ENCODE data around the gene REXO5. TPM values are rescaled to one million over a fixed set of nuclear protein-coding genes. Genes with fewer than 3 reads are reported as not detected.
"Not testable (repeated sequence)": the region's sequence is repeated elsewhere in the genome, so short reads cannot be mapped to it uniquely, and the experiment has no call there.

The REXO5 gene
- total RNA-seq, 2 experiments from 2014 or later = 26.5 to 38.9 TPM

- no peaks in the 10 kb centered on the region for H3K9me2 ChIP-seq (ENCODE audit: insufficient read depth, low read length)
- H3K4me2 ChIP-seq (ENCODE audit: low read length) = no peak overlapping the region
- no peak for DNase-seq (ENCODE audit: low spot score)
- intact Hi-C loops (cut with micrococcal nuclease; ENCODE audit: unreplicated experiment) = no loop called here
- H4K20me1 ChIP-seq (ENCODE audit: insufficient read depth, low read length) = no peaks in the 10 kb centered on the region
- no peaks in the 10 kb centered on the region for H3K4me1 ChIP-seq (ENCODE audit: insufficient read depth, low read length, poor library complexity, severe bottlenecking)
- H3K79me2 ChIP-seq (ENCODE audit: insufficient read depth, low read depth, low read length) = no peaks in the 10 kb centered on the region
- H3K9me3 ChIP-seq (ENCODE audit: low read length) = no peaks in the 10 kb centered on the region
- ChIA-PET CTCF (ENCODE audit: unreplicated experiment) (no interaction called here), POLR2A (no interaction called here)
- peaks cover 14% of the 10 kb centered on the region for H3K36me3 ChIP-seq (ENCODE audit: insufficient read depth, low read length)
- TF ChIP-seq CTCF (conservative IDR thresholded peaks at IDR 0.05; ENCODE audit: low read length) = no peak
- no peak overlapping the region for H3K4me3 ChIP-seq (ENCODE audit: low read depth, low read length, poor library complexity, severe bottlenecking)
- H3K27ac ChIP-seq (ENCODE audit: low read depth, low read length, poor library complexity, severe bottlenecking) = no peak overlapping the region
- H2AFZ ChIP-seq (ENCODE audit: low read length) = no peak overlapping the region
- no TSS peak for BruUV-seq (replicated peaks)
These were observed 52.9 kb downstream of the REXO5 start for GRCh38 chr16:20859229-20859628.

- Histone ChIP-seq H3K9me2 (ENCODE audit: insufficient read depth, low read length) (no peaks in the 10 kb centered on the region), H4K20me1 (ENCODE audit: insufficient read depth, low read length) (no peaks in the 10 kb centered on the region), H3K4me3 (ENCODE audit: low read depth, low read length, poor library complexity, severe bottlenecking) (no peak overlapping the region), H3K4me1 (ENCODE audit: insufficient read depth, low read length, poor library complexity, severe bottlenecking) (no peaks in the 10 kb centered on the region), H2AFZ (ENCODE audit: low read length) (no peak overlapping the region), H3K79me2 (ENCODE audit: insufficient read depth, low read depth, low read length) (no peaks in the 10 kb centered on the region), H3K9me3 (ENCODE audit: low read length) (no peaks in the 10 kb centered on the region), H3K4me2 (ENCODE audit: low read length) (no peak overlapping the region), H3K36me3 (ENCODE audit: insufficient read depth, low read length) (peaks cover 12% of the 10 kb centered on the region; the same call in 1 of the 2 replicates), H3K27ac (ENCODE audit: low read depth, low read length, poor library complexity, severe bottlenecking) (no peak overlapping the region)
- intact Hi-C loops (cut with micrococcal nuclease; ENCODE audit: unreplicated experiment) = no loop called here
- CTCF ChIA-PET (ENCODE audit: unreplicated experiment) = no interaction called here
- DNase-seq (ENCODE audit: low spot score) = no peak
- POLR2A ChIA-PET = no interaction called here
- TF ChIP-seq CTCF (conservative IDR thresholded peaks at IDR 0.05; ENCODE audit: low read length) = no peak
- TF ChIP-seq EZH2phosphoT487 (IDR thresholded peaks at IDR 0.05; ENCODE audit: borderline replicate concordance, low read depth, low read length) = no peak
- no TSS peak for BruUV-seq (replicated peaks)
These were observed 53.4 kb downstream of the REXO5 start for GRCh38 chr16:20859699-20860098.

- ChIA-PET POLR2A (no interaction called here), CTCF (ENCODE audit: unreplicated experiment) (no interaction called here)
- no peak overlapping the region for H2AFZ ChIP-seq (ENCODE audit: low read length)
- no peaks in the 10 kb centered on the region for H3K79me2 ChIP-seq (ENCODE audit: insufficient read depth, low read depth, low read length)
- H3K9me3 ChIP-seq (ENCODE audit: low read length) = no peaks in the 10 kb centered on the region
- intact Hi-C loops (cut with micrococcal nuclease; ENCODE audit: unreplicated experiment) = no loop called here
- peaks cover 12% of the 10 kb centered on the region; the same call in 1 of the 2 replicates for H3K36me3 ChIP-seq (ENCODE audit: insufficient read depth, low read length)
- H3K9me2 ChIP-seq (ENCODE audit: insufficient read depth, low read length) = no peaks in the 10 kb centered on the region
- no peaks in the 10 kb centered on the region for H4K20me1 ChIP-seq (ENCODE audit: insufficient read depth, low read length)
- no peak for DNase-seq (ENCODE audit: low spot score)
- H3K27ac ChIP-seq (ENCODE audit: low read depth, low read length, poor library complexity, severe bottlenecking) = no peak overlapping the region
- TF ChIP-seq EZH2phosphoT487 (IDR thresholded peaks at IDR 0.05; ENCODE audit: borderline replicate concordance, low read depth, low read length) (no peak), CTCF (conservative IDR thresholded peaks at IDR 0.05; ENCODE audit: low read length) (no peak)
- H3K4me2 ChIP-seq (ENCODE audit: low read length) = no peak overlapping the region
- no peaks in the 10 kb centered on the region for H3K4me1 ChIP-seq (ENCODE audit: insufficient read depth, low read length, poor library complexity, severe bottlenecking)
- H3K4me3 ChIP-seq (ENCODE audit: low read depth, low read length, poor library complexity, severe bottlenecking) = no peak overlapping the region
- BruUV-seq (replicated peaks) = no TSS peak
These were observed 54.0 kb downstream of the REXO5 start for GRCh38 chr16:20860361-20860760.

GRCh38 chr16:20860995-20861394, 54.7 kb downstream of the REXO5 start:
- intact Hi-C loops (cut with micrococcal nuclease; ENCODE audit: unreplicated experiment); H3K27ac ChIP-seq (ENCODE audit: low read depth, low read length, poor library complexity, severe bottlenecking); H3K79me2 ChIP-seq (ENCODE audit: insufficient read depth, low read depth, low read length); CTCF ChIA-PET (ENCODE audit: unreplicated experiment); H3K9me3 ChIP-seq (ENCODE audit: low read length); H3K4me2 ChIP-seq (ENCODE audit: low read length); H4K20me1 ChIP-seq (ENCODE audit: insufficient read depth, low read length); H2AFZ ChIP-seq (ENCODE audit: low read length); BruUV-seq (replicated peaks); H3K4me1 ChIP-seq (ENCODE audit: insufficient read depth, low read length, poor library complexity, severe bottlenecking); POLR2A ChIA-PET; H3K4me3 ChIP-seq (ENCODE audit: low read depth, low read length, poor library complexity, severe bottlenecking); H3K9me2 ChIP-seq (ENCODE audit: insufficient read depth, low read length); DNase-seq (ENCODE audit: low spot score): not testable (repeated sequence)
- peaks cover 12% of the 10 kb centered on the region; the same call in 1 of the 2 replicates for H3K36me3 ChIP-seq (ENCODE audit: insufficient read depth, low read length)
